Measurements from ENCODE around the gene NYAP1. TPM values are rescaled to one million over a fixed set of nuclear protein-coding genes. Genes with fewer than 3 reads are reported as not detected.

NYAP1 gene
- total RNA-seq, 3 donors from 2014 or later, result 0.23 to 2.8 (median 0.46) TPM

GRCh38 chr7:100506356-100506923 lies 22.7 kb downstream of the NYAP1 start:
- TF ChIP-seq, protein P1, sequence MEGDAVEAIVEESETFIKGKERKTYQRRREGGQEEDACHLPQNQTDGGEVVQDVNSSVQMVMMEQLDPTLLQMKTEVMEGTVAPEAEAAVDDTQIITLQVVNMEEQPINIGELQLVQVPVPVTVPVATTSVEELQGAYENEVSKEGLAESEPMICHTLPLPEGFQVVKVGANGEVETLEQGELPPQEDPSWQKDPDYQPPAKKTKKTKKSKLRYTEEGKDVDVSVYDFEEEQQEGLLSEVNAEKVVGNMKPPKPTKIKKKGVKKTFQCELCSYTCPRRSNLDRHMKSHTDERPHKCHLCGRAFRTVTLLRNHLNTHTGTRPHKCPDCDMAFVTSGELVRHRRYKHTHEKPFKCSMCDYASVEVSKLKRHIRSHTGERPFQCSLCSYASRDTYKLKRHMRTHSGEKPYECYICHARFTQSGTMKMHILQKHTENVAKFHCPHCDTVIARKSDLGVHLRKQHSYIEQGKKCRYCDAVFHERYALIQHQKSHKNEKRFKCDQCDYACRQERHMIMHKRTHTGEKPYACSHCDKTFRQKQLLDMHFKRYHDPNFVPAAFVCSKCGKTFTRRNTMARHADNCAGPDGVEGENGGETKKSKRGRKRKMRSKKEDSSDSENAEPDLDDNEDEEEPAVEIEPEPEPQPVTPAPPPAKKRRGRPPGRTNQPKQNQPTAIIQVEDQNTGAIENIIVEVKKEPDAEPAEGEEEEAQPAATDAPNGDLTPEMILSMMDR (IDR thresholded peaks at IDR 0.05), result no peak
- ATAC-seq (no peak), DNase-seq (no peak)
- no peak overlapping the region for H3K4me3 ChIP-seq
- H3K4me1 ChIP-seq (ENCODE audit: low read depth), result no peaks in the 10 kb centered on the region
- H3K9me3 ChIP-seq, result no peaks in the 10 kb centered on the region
- intact Hi-C loops (cut with DNase I, micrococcal nuclease), result no loop called here
- no peaks in the 10 kb centered on the region for H3K36me3 ChIP-seq (ENCODE audit: low read depth)

DNA sequence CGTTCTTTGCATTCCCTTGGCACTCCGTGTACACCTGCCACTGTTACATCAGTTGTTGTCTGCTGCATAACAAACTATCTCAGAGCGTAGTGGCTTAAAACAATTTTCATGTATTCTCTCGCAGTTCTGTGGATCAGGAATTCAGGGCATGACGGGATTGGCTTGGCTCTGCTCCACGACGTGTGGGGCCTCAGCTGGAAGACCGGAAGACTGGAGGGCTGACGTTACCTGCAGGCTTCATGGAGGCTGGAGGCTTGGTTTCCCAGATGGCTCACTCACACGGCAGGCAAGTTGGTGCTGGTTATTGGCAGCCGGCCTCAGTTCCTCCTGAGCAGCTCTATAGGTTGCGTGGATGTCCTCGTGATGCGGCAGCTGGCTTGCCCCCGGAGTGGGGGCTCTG lies 25.5 kb downstream of the NYAP1 start:
- TF ChIP-seq, protein P1 (IDR thresholded peaks at IDR 0.05), result no peak
- no peaks in the 10 kb centered on the region for H3K36me3 ChIP-seq (ENCODE audit: low read depth)
- no peaks in the 10 kb centered on the region for H3K4me1 ChIP-seq (ENCODE audit: low read depth)
- no peak for DNase-seq
- ATAC-seq, result no peak
- H3K9me3 ChIP-seq, result no peaks in the 10 kb centered on the region
- intact Hi-C loops (cut with DNase I, micrococcal nuclease), result no loop called here
- H3K4me3 ChIP-seq, result no peak overlapping the region

DNA sequence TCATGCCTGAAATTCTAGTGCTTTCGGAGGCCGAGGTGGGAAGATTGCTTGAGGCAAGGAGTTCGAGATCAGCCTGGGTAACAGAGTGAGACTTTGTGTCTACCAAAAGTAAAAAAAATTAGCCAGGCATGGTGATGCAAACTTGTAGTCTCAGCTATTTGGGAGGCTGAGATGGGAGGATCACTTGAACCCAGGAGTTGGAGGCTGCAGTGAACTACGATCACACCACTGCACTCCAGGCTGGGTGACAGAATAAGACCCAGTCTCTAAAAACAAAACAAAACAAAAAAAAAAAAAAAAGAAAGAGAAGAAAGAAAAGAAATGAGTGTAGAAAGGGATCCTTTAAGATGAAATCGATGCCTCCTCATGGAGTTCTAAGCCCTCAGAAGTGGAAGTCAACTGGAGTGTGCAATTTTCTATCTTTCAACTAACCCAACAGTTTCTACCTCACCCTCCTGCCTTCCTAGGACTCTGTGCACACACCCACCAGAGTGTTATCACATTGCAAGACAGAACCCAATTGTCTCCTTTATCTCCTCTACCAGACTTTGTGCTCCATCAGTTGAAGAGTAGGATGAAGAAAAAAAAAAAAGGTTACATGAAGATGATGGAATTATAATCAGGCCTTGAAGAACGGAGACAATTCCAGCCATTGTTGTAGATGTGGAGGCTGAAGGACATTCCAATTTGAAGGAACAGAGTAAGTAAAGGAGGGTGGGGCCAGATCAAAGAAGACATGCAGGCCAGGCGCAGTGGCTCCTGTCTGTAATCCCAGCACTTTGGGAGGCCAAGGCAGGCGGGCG lies 26.9 kb downstream of the NYAP1 start:
- Histone ChIP-seq H3K4me1 (ENCODE audit: low read depth) (no peaks in the 10 kb centered on the region), H3K9me3 (no peaks in the 10 kb centered on the region), H3K4me3 (no peak overlapping the region), H3K36me3 (ENCODE audit: low read depth) (no peaks in the 10 kb centered on the region)
- DNase-seq (no peak), ATAC-seq (no peak)
- TF ChIP-seq, protein P1 (IDR thresholded peaks at IDR 0.05), result no peak
- intact Hi-C loops (cut with DNase I, micrococcal nuclease), result no loop called here

DNA sequence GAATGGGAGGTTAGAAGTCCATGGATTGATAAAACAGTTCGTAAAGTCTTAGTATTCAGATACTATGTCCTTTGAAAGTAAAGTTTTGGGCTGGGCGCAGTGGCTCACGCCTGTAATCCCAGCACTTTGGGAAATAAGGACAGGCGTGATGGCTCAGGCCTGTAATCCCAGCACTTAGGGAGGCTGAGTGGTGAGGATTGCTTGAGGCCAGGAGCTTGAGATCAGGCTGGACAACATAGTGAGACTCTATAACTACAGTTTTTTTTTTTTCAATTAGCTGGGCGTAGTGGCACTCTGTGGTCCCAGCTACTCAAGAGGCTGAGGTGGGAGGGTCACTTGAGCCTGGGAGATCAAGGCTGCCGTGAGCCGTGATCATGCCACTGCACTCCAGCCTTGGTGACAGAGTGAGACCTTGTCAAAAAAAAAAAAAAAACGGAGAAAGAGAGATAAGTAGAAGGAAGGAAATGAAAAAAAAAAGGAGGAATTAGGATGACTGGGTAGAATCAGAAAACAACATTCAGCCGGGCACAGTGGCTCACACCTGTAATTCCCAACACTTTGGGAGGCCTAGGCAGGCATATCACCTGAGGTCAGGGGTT lies 29.6 kb downstream of the NYAP1 start:
- ATAC-seq, result no peak
- no peak for DNase-seq
- TF ChIP-seq, protein P1 (IDR thresholded peaks at IDR 0.05), result no peak
- Histone ChIP-seq H3K36me3 (ENCODE audit: low read depth) (no peaks in the 10 kb centered on the region), H3K4me1 (ENCODE audit: low read depth) (peaks cover 5% of the 10 kb centered on the region), H3K9me3 (no peaks in the 10 kb centered on the region), H3K4me3 (no peak overlapping the region)
- intact Hi-C loops (cut with DNase I, micrococcal nuclease), result no loop called here

- no peaks in the 10 kb centered on the region for H3K36me3 ChIP-seq (ENCODE audit: low read depth)
- no peaks in the 10 kb centered on the region for H3K9me3 ChIP-seq
- intact Hi-C loops (cut with DNase I, micrococcal nuclease), result no loop called here
- ATAC-seq (no peak), DNase-seq (no peak)
- TF ChIP-seq, protein P1 (IDR thresholded peaks at IDR 0.05), result no peak
- peaks cover 5% of the 10 kb centered on the region for H3K4me1 ChIP-seq (ENCODE audit: low read depth)
- no peak overlapping the region for H3K4me3 ChIP-seq
Measured at GRCh38 chr7:100515072-100515532, 31.4 kb downstream of the NYAP1 start.
